ENCODE data around the gene CCDC112. TPM values are rescaled to one million over a fixed set of nuclear protein-coding genes. Genes with fewer than 3 reads are reported as not detected.
"Not testable (repeated sequence)": the region's sequence is repeated elsewhere in the genome, so short reads cannot be mapped to it uniquely, and the experiment has no call there.

The CCDC112 gene
- total RNA-seq, 2 experiments from 2014 or later, result 1.9 to 2.1 TPM

- no peaks in the 10 kb centered on the region for H3K9me3 Mint-ChIP-seq
- no peak overlapping the region for H3K4me3 Mint-ChIP-seq
- H3K4me1 Mint-ChIP-seq (ENCODE audit: low read depth), result peaks cover 9% of the 10 kb centered on the region
- peaks cover 19% of the 10 kb centered on the region for H3K27me3 Mint-ChIP-seq (ENCODE audit: low read depth)
- intact Hi-C loops (cut with micrococcal nuclease), result no loop called here
- no peak overlapping the region for H3K27ac Mint-ChIP-seq
- no peak for DNase-seq
- H3K36me3 Mint-ChIP-seq (ENCODE audit: low read depth), result no peaks in the 10 kb centered on the region
- CTCF ChIA-PET, result no interaction called here
Observed at GRCh38 chr5:115329475-115329874, 33.0 kb upstream of the CCDC112 start.

GRCh38 chr5:115328617-115329274 is 32.3 kb upstream of the CCDC112 start:
- intact Hi-C loops (cut with micrococcal nuclease); H3K27ac Mint-ChIP-seq; H3K4me3 Mint-ChIP-seq; H3K9me3 Mint-ChIP-seq; CTCF ChIA-PET; H3K36me3 Mint-ChIP-seq (ENCODE audit: low read depth); H3K4me1 Mint-ChIP-seq (ENCODE audit: low read depth); DNase-seq: not testable (repeated sequence)
- peaks cover 24% of the 10 kb centered on the region for H3K27me3 Mint-ChIP-seq (ENCODE audit: low read depth)

GRCh38 chr5:115325296-115325959 is 29.0 kb upstream of the CCDC112 start:
- no peak for DNase-seq
- CTCF ChIA-PET, result no interaction called here
- H3K36me3 Mint-ChIP-seq (ENCODE audit: low read depth), result no peaks in the 10 kb centered on the region
- H3K27ac Mint-ChIP-seq, result no peak overlapping the region
- intact Hi-C loops (cut with micrococcal nuclease), result no loop called here
- H3K4me3 Mint-ChIP-seq, result no peak overlapping the region
- peaks cover 20% of the 10 kb centered on the region for H3K27me3 Mint-ChIP-seq (ENCODE audit: low read depth)
- H3K9me3 Mint-ChIP-seq, result no peaks in the 10 kb centered on the region
- H3K4me1 Mint-ChIP-seq (ENCODE audit: low read depth), result no peaks in the 10 kb centered on the region

- DNase-seq, result no peak
- no peaks in the 10 kb centered on the region for H3K9me3 Mint-ChIP-seq
- H3K36me3 Mint-ChIP-seq (ENCODE audit: low read depth), result no peaks in the 10 kb centered on the region
- intact Hi-C loops (cut with micrococcal nuclease), result no loop called here
- H3K4me1 Mint-ChIP-seq (ENCODE audit: low read depth), result no peaks in the 10 kb centered on the region
- peaks cover 23% of the 10 kb centered on the region for H3K27me3 Mint-ChIP-seq (ENCODE audit: low read depth)
- no peak overlapping the region for H3K4me3 Mint-ChIP-seq
- no peak overlapping the region for H3K27ac Mint-ChIP-seq
- CTCF ChIA-PET, result no interaction called here
Observed at GRCh38 chr5:115324021-115324420, 27.6 kb upstream of the CCDC112 start.

GRCh38 chr5:115322729-115323128 is 26.3 kb upstream of the CCDC112 start:
- H3K9me3 Mint-ChIP-seq, result no peaks in the 10 kb centered on the region
- no peak overlapping the region for H3K27ac Mint-ChIP-seq
- intact Hi-C loops (cut with micrococcal nuclease), result no loop called here
- no peaks in the 10 kb centered on the region for H3K36me3 Mint-ChIP-seq (ENCODE audit: low read depth)
- CTCF ChIA-PET, result no interaction called here
- H3K4me1 Mint-ChIP-seq (ENCODE audit: low read depth), result no peaks in the 10 kb centered on the region
- H3K27me3 Mint-ChIP-seq (ENCODE audit: low read depth), result peaks cover 20% of the 10 kb centered on the region
- H3K4me3 Mint-ChIP-seq, result no peak overlapping the region
- no peak for DNase-seq

GRCh38 chr5:115321309-115321708 is 24.9 kb upstream of the CCDC112 start:
- no peaks in the 10 kb centered on the region for H3K4me1 Mint-ChIP-seq (ENCODE audit: low read depth)
- no peaks in the 10 kb centered on the region for H3K9me3 Mint-ChIP-seq
- intact Hi-C loops (cut with micrococcal nuclease), result no loop called here
- no peak overlapping the region for H3K27ac Mint-ChIP-seq
- CTCF ChIA-PET, result no interaction called here
- H3K4me3 Mint-ChIP-seq, result no peak overlapping the region
- DNase-seq, result no peak
- no peaks in the 10 kb centered on the region for H3K36me3 Mint-ChIP-seq (ENCODE audit: low read depth)
- peaks cover 14% of the 10 kb centered on the region for H3K27me3 Mint-ChIP-seq (ENCODE audit: low read depth)

- Mint-ChIP-seq H3K27ac (no peak overlapping the region), H3K4me1 (ENCODE audit: low read depth) (no peaks in the 10 kb centered on the region), H3K4me3 (no peak overlapping the region), H3K27me3 (ENCODE audit: low read depth) (peaks cover 14% of the 10 kb centered on the region), H3K36me3 (ENCODE audit: low read depth) (no peaks in the 10 kb centered on the region), H3K9me3 (no peaks in the 10 kb centered on the region)
- DNase-seq, result no peak
- intact Hi-C loops (cut with micrococcal nuclease), result no loop called here
- CTCF ChIA-PET, result interaction anchor here (1.0 kb wide), 1 partner anchor 13 kb away, joined by 3 read pairs; no protein-coding TSS in a partner anchor
Observed at GRCh38 chr5:115320515-115320914, 24.1 kb upstream of the CCDC112 start.

GRCh38 chr5:115320006-115320405 is 23.6 kb upstream of the CCDC112 start:
- Mint-ChIP-seq H3K9me3 (no peaks in the 10 kb centered on the region), H3K4me3 (no peak overlapping the region), H3K4me1 (ENCODE audit: low read depth) (no peaks in the 10 kb centered on the region), H3K27ac (no peak overlapping the region), H3K27me3 (ENCODE audit: low read depth) (peaks cover 14% of the 10 kb centered on the region), H3K36me3 (ENCODE audit: low read depth) (no peaks in the 10 kb centered on the region)
- intact Hi-C loops (cut with micrococcal nuclease), result no loop called here
- DNase-seq, result no peak
- CTCF ChIA-PET, result interaction anchor here (1.0 kb wide), 1 partner anchor 13 kb away, joined by 3 read pairs; no protein-coding TSS in a partner anchor

- H3K4me1 Mint-ChIP-seq (ENCODE audit: low read depth), result no peaks in the 10 kb centered on the region
- no peak for DNase-seq
- H3K27ac Mint-ChIP-seq, result no peak overlapping the region
- H3K4me3 Mint-ChIP-seq, result no peak overlapping the region
- no peaks in the 10 kb centered on the region for H3K9me3 Mint-ChIP-seq
- peaks cover 11% of the 10 kb centered on the region for H3K27me3 Mint-ChIP-seq (ENCODE audit: low read depth)
- H3K36me3 Mint-ChIP-seq (ENCODE audit: low read depth), result no peaks in the 10 kb centered on the region
- CTCF ChIA-PET, result interaction anchor here (0.7 kb wide), 1 partner anchor 262 kb away, joined by 3 read pairs; no protein-coding TSS in a partner anchor
- intact Hi-C loops (cut with micrococcal nuclease), result no loop called here
Observed at GRCh38 chr5:115319007-115319406, 22.6 kb upstream of the CCDC112 start.

GRCh38 chr5:115317736-115318135 is 21.3 kb upstream of the CCDC112 start:
- H3K36me3 Mint-ChIP-seq (ENCODE audit: low read depth), result no peaks in the 10 kb centered on the region
- H3K4me3 Mint-ChIP-seq, result no peak overlapping the region
- no peaks in the 10 kb centered on the region for H3K9me3 Mint-ChIP-seq
- H3K27ac Mint-ChIP-seq, result no peak overlapping the region
- DNase-seq, result no peak
- peaks cover 9% of the 10 kb centered on the region for H3K27me3 Mint-ChIP-seq (ENCODE audit: low read depth)
- CTCF ChIA-PET, result interaction anchor here (1.2 kb wide), 1 partner anchor 260 kb away, joined by 4 read pairs; no protein-coding TSS in a partner anchor
- intact Hi-C loops (cut with micrococcal nuclease), result no loop called here
- no peaks in the 10 kb centered on the region for H3K4me1 Mint-ChIP-seq (ENCODE audit: low read depth)

GRCh38 chr5:115317320-115317719 is 20.9 kb upstream of the CCDC112 start:
- Mint-ChIP-seq H3K4me1 (ENCODE audit: low read depth) (no peaks in the 10 kb centered on the region), H3K27me3 (ENCODE audit: low read depth) (peaks cover 9% of the 10 kb centered on the region), H3K9me3 (no peaks in the 10 kb centered on the region), H3K36me3 (ENCODE audit: low read depth) (no peaks in the 10 kb centered on the region), H3K4me3 (no peak overlapping the region), H3K27ac (no peak overlapping the region)
- intact Hi-C loops (cut with micrococcal nuclease), result no loop called here
- DNase-seq, result no peak
- CTCF ChIA-PET, result interaction anchor here (1.2 kb wide), 1 partner anchor 260 kb away, joined by 4 read pairs; no protein-coding TSS in a partner anchor

- no peak for DNase-seq
- H3K36me3 Mint-ChIP-seq (ENCODE audit: low read depth), result no peaks in the 10 kb centered on the region
- no peaks in the 10 kb centered on the region for H3K4me1 Mint-ChIP-seq (ENCODE audit: low read depth)
- intact Hi-C loops (cut with micrococcal nuclease), result no loop called here
- peaks cover 17% of the 10 kb centered on the region for H3K27me3 Mint-ChIP-seq (ENCODE audit: low read depth)
- H3K27ac Mint-ChIP-seq, result no peak overlapping the region
- H3K9me3 Mint-ChIP-seq, result no peaks in the 10 kb centered on the region
- CTCF ChIA-PET, result interaction anchor here (1.6 kb wide), 1 partner anchor 261 kb away, joined by 3 read pairs; no protein-coding TSS in a partner anchor
- no peak overlapping the region for H3K4me3 Mint-ChIP-seq
Observed at GRCh38 chr5:115313632-115314031, 17.2 kb upstream of the CCDC112 start.

GRCh38 chr5:115313052-115313451 is 16.6 kb upstream of the CCDC112 start:
- Mint-ChIP-seq H3K4me1 (ENCODE audit: low read depth) (no peaks in the 10 kb centered on the region), H3K9me3 (no peaks in the 10 kb centered on the region), H3K27ac (no peak overlapping the region), H3K27me3 (ENCODE audit: low read depth) (peaks cover 21% of the 10 kb centered on the region), H3K4me3 (no peak overlapping the region), H3K36me3 (ENCODE audit: low read depth) (no peaks in the 10 kb centered on the region)
- DNase-seq, result no peak
- CTCF ChIA-PET, result interaction anchor here (7.7 kb wide), 1 partner anchor 262 kb away, joined by 118 read pairs; no protein-coding TSS in a partner anchor
- intact Hi-C loops (cut with micrococcal nuclease), result no loop called here
